ENCODE measurements around the gene MPO.

DNA sequence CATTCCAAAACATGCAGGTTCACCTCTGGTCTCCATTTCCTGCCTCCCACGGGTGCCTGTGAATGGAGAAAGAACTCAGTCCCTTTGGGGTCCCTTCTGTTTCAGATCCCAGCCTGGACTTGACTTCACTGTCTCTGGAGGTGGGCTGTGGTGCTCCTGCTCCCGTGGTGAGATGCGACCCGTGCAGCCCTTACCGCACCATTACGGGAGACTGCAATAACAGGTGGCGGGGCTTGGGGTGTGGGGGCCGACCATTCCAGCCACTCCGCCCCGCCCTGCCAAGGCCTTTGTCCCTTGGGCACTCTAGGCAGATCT, 31.8 kb downstream of the MPO start:
- TF ChIP-seq PATZ1 (CRISPR knock-in tag; IDR thresholded peaks at IDR 0.05; ENCODE audit: borderline replicate concordance) (no peak), ZFP3 (CRISPR knock-in tag; IDR thresholded peaks at IDR 0.05) (no peak), CREB5 (CRISPR knock-in tag; IDR thresholded peaks at IDR 0.05; ENCODE audit: low read depth) (no peak), ZFP30 (CRISPR knock-in tag; IDR thresholded peaks at IDR 0.05) (no peak), ZNF8 (CRISPR knock-in tag; IDR thresholded peaks at IDR 0.05) (no peak), ZNF70 (CRISPR knock-in tag; IDR thresholded peaks at IDR 0.05) (no peak), RARB (CRISPR knock-in tag; IDR thresholded peaks at IDR 0.05) (no peak), ESRRG (CRISPR knock-in tag; IDR thresholded peaks at IDR 0.05) (no peak), SNAI2 (CRISPR knock-in tag; IDR thresholded peaks at IDR 0.05) (no peak)
- TF ChIP-seq, protein P1, sequence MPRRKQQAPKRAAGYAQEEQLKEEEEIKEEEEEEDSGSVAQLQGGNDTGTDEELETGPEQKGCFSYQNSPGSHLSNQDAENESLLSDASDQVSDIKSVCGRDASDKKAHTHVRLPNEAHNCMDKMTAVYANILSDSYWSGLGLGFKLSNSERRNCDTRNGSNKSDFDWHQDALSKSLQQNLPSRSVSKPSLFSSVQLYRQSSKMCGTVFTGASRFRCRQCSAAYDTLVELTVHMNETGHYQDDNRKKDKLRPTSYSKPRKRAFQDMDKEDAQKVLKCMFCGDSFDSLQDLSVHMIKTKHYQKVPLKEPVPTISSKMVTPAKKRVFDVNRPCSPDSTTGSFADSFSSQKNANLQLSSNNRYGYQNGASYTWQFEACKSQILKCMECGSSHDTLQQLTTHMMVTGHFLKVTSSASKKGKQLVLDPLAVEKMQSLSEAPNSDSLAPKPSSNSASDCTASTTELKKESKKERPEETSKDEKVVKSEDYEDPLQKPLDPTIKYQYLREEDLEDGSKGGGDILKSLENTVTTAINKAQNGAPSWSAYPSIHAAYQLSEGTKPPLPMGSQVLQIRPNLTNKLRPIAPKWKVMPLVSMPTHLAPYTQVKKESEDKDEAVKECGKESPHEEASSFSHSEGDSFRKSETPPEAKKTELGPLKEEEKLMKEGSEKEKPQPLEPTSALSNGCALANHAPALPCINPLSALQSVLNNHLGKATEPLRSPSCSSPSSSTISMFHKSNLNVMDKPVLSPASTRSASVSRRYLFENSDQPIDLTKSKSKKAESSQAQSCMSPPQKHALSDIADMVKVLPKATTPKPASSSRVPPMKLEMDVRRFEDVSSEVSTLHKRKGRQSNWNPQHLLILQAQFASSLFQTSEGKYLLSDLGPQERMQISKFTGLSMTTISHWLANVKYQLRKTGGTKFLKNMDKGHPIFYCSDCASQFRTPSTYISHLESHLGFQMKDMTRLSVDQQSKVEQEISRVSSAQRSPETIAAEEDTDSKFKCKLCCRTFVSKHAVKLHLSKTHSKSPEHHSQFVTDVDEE (CRISPR knock-in tag; IDR thresholded peaks at IDR 0.05), result no peak

Measured in SK-N-SH treated with all-trans-retinoic acid at 6 μM for 48 hours (cell line).